Measurements from ENCODE around the gene YPEL1. TPM values are rescaled to one million over a fixed set of nuclear protein-coding genes. Genes with fewer than 3 reads are reported as not detected.
"Not testable (repeated sequence)": the region's sequence is repeated elsewhere in the genome, so short reads cannot be mapped to it uniquely, and the experiment has no call there.

The YPEL1 gene
- total RNA-seq, 2 experiments from 2014 or later: 18.2 to 18.8 TPM

DNA sequence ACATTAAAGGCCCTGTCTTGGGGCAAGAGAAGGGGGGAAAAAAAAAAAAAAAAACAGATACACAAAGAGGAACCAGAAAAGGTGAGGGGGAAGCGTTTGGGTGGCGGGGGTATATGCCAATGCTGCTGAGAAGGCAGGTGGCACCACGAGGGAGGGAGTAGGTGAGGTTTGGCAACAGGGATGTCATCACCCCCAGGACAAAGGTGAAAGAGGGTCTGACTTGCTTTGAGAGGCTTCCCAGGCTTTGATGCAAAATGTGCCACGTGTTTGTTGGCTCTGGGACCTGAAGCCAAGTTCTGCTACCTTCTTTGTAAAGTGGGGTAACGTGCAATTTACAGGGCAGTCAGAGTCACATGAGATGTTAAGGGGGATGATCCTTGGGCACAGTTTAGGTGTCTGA lies 4.1 kb downstream of the YPEL1 start:
- peak overlapping the region; percentile 1; the same call in 1 of the 2 replicates for H3K4me2 ChIP-seq (ENCODE audit: low read length)
- H2AFZ ChIP-seq (ENCODE audit: low read length): no peak overlapping the region
- CTCF ChIA-PET (ENCODE audit: unreplicated experiment): no interaction called here
- intact Hi-C loops (cut with micrococcal nuclease; ENCODE audit: unreplicated experiment): loop anchor here (10.0 kb wide), 1 partner anchor 773 kb away; the partner anchor contains the start of gene ZNF280B
- H3K4me3 ChIP-seq (ENCODE audit: low read depth, low read length, poor library complexity, severe bottlenecking): no peak overlapping the region
- no TSS peak for BruUV-seq (replicated peaks)
- H3K4me1 ChIP-seq (ENCODE audit: insufficient read depth, low read length, poor library complexity, severe bottlenecking): peaks cover 33% of the 10 kb centered on the region
- H3K9me2 ChIP-seq (ENCODE audit: insufficient read depth, low read length): no peaks in the 10 kb centered on the region
- H3K27ac ChIP-seq (ENCODE audit: low read depth, low read length, poor library complexity, severe bottlenecking): no peak overlapping the region
- no peaks in the 10 kb centered on the region for H3K36me3 ChIP-seq (ENCODE audit: insufficient read depth, low read length)
- H3K9me3 ChIP-seq (ENCODE audit: low read length): no peaks in the 10 kb centered on the region
- H3K79me2 ChIP-seq (ENCODE audit: insufficient read depth, low read depth, low read length): no peaks in the 10 kb centered on the region
- DNase-seq (ENCODE audit: low spot score): no peak
- POLR2A ChIA-PET: no interaction called here
- TF ChIP-seq CTCF (conservative IDR thresholded peaks at IDR 0.05; ENCODE audit: low read length): no peak
- no peak for TF ChIP-seq EZH2phosphoT487 (IDR thresholded peaks at IDR 0.05; ENCODE audit: borderline replicate concordance, low read depth, low read length)
- no peaks in the 10 kb centered on the region for H4K20me1 ChIP-seq (ENCODE audit: insufficient read depth, low read length)

- DNase-seq (ENCODE audit: low spot score): no peak
- intact Hi-C loops (cut with micrococcal nuclease; ENCODE audit: unreplicated experiment): loop anchor here (10.0 kb wide), 1 partner anchor 774 kb away; the partner anchor contains the start of gene ZNF280B
- Histone ChIP-seq H4K20me1 (ENCODE audit: insufficient read depth, low read length) (no peaks in the 10 kb centered on the region), H3K4me2 (ENCODE audit: low read length) (no peak overlapping the region), H3K4me3 (ENCODE audit: low read depth, low read length, poor library complexity, severe bottlenecking) (no peak overlapping the region), H3K4me1 (ENCODE audit: insufficient read depth, low read length, poor library complexity, severe bottlenecking) (peaks cover 32% of the 10 kb centered on the region), H3K36me3 (ENCODE audit: insufficient read depth, low read length) (no peaks in the 10 kb centered on the region), H3K27ac (ENCODE audit: low read depth, low read length, poor library complexity, severe bottlenecking) (no peak overlapping the region), H2AFZ (ENCODE audit: low read length) (no peak overlapping the region), H3K9me3 (ENCODE audit: low read length) (no peaks in the 10 kb centered on the region), H3K9me2 (ENCODE audit: insufficient read depth, low read length) (no peaks in the 10 kb centered on the region), H3K79me2 (ENCODE audit: insufficient read depth, low read depth, low read length) (no peaks in the 10 kb centered on the region)
- ChIA-PET POLR2A (no interaction called here), CTCF (ENCODE audit: unreplicated experiment) (no interaction called here)
- TF ChIP-seq EZH2phosphoT487 (IDR thresholded peaks at IDR 0.05; ENCODE audit: borderline replicate concordance, low read depth, low read length) (no peak), CTCF (conservative IDR thresholded peaks at IDR 0.05; ENCODE audit: low read length) (no peak)
- no TSS peak for BruUV-seq (replicated peaks)
Measured at GRCh38 chr22:21730535-21731308, 4.9 kb downstream of the YPEL1 start.

GRCh38 chr22:21729184-21729583 lies 6.4 kb downstream of the YPEL1 start:
- H2AFZ ChIP-seq (ENCODE audit: low read length); H3K4me2 ChIP-seq (ENCODE audit: low read length); intact Hi-C loops (cut with micrococcal nuclease; ENCODE audit: unreplicated experiment); H3K9me3 ChIP-seq (ENCODE audit: low read length); H3K79me2 ChIP-seq (ENCODE audit: insufficient read depth, low read depth, low read length); H3K36me3 ChIP-seq (ENCODE audit: insufficient read depth, low read length); H3K9me2 ChIP-seq (ENCODE audit: insufficient read depth, low read length); CTCF ChIA-PET (ENCODE audit: unreplicated experiment); H3K27ac ChIP-seq (ENCODE audit: low read depth, low read length, poor library complexity, severe bottlenecking); H3K4me3 ChIP-seq (ENCODE audit: low read depth, low read length, poor library complexity, severe bottlenecking); BruUV-seq (replicated peaks); H4K20me1 ChIP-seq (ENCODE audit: insufficient read depth, low read length); DNase-seq (ENCODE audit: low spot score): not testable (repeated sequence)
- POLR2A ChIA-PET: interaction anchor here (0.6 kb wide), 3 partner anchors 20 to 108 kb away, joined by 3 read pairs; no protein-coding TSS in a partner anchor
- H3K4me1 ChIP-seq (ENCODE audit: insufficient read depth, low read length, poor library complexity, severe bottlenecking): peaks cover 28% of the 10 kb centered on the region
